Large intestine (tissue), 3 donors: ENCODE measurements around the gene TAF13. TPM values are rescaled to one million over a fixed set of nuclear protein-coding genes. Genes with fewer than 3 reads are reported as not detected.
"Not testable (repeated sequence)": the region's sequence is repeated elsewhere in the genome, so short reads cannot be mapped to it uniquely, and the experiment has no call there.

Experiments used
- DNase-seq, 2 donors: peaks; one replicate each; pipeline versions ENCODE4 v3.0.0 to v3.0.0-alpha.2; 2013
- H3K27ac ChIP-seq: one replicate; pipeline ENCODE4 v1.5.1; 2013; ENCODE audit warnings: low read length
- H3K27me3 ChIP-seq: 2 replicates; pipeline ENCODE4 v1.6.1; 2013; ENCODE audit warnings: low read length; ENCODE audit not compliant: control insufficient read depth, insufficient read depth
- H3K36me3 ChIP-seq: 2 replicates; pipeline ENCODE4 v1.6.1; 2013; ENCODE audit warnings: low read length; ENCODE audit not compliant: control insufficient read depth, insufficient read depth
- H3K4me1 ChIP-seq: one replicate; pipeline ENCODE4 v1.6.1; 2013; ENCODE audit warnings: low read length; ENCODE audit not compliant: control insufficient read depth, insufficient read depth
- H3K4me3 ChIP-seq: one replicate; pipeline ENCODE4 v1.5.1; 2013; ENCODE audit warnings: low read length
- H3K9me3 ChIP-seq: one replicate; pipeline ENCODE4 v1.6.1; 2013; ENCODE audit warnings: mild to moderate bottlenecking, low read depth, low read length, moderate library complexity; ENCODE audit not compliant: control insufficient read depth
- WGBS: methylation state at CpG from one replicate; pipeline ENCODE4 v1.1.5; 2013; ENCODE audit warnings: low lambda C conversion rate; ENCODE audit not compliant: insufficient coverage; 5-methylcytosine and 5-hydroxymethylcytosine counted together
- polyA plus RNA-seq: library from polyadenylated mRNA; unstranded; fragments of 120-200 nt; gene quantifications from one replicate; pipeline ENCODE4 v1.2.1, GENCODE V29; 2013

The TAF13 gene
- polyA plus RNA-seq, 1 donor = 43.0 TPM

- Histone ChIP-seq H3K36me3 (peaks cover 3% of the 10 kb centered on the region), H3K4me3 (no peak overlapping the region), H3K27ac (no peak overlapping the region), H3K4me1 (no peaks in the 10 kb centered on the region), H3K27me3 (no peaks in the 10 kb centered on the region), H3K9me3 (no peaks in the 10 kb centered on the region)
- DNase-seq = no peak
- WGBS = 80% methylated on average over 2 of the region's 6 CpGs
These were observed 50.1 kb downstream of the TAF13 start for GRCh38 chr1:109025694-109026093.

DNA sequence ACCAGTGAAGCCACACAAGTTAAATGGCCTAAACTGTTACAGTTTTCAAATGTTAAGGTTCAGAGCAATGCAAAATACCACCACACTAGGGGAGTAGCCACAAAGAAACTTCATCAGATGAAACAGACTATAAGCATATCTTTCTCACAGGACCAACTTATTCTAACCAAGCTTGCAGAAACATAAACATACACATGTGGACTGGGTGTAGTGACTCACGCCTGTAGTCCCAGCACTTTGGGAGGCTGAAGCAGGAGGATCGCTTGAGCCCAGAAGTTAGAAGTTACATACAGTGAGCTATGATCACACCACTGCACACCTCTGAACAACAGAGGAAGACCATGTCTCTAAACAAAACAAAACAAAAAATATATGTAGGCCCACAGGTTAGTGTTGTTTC is 51.2 kb downstream of the TAF13 start:
- peaks cover 3% of the 10 kb centered on the region for H3K36me3 ChIP-seq
- H3K27me3 ChIP-seq = no peaks in the 10 kb centered on the region
- H3K27ac ChIP-seq = no peak overlapping the region
- DNase-seq = no peak
- no peak overlapping the region for H3K4me3 ChIP-seq
- H3K9me3 ChIP-seq = no peaks in the 10 kb centered on the region
- no peaks in the 10 kb centered on the region for H3K4me1 ChIP-seq
- WGBS = 100% methylated on average over 1 of the region's 2 CpGs

DNA sequence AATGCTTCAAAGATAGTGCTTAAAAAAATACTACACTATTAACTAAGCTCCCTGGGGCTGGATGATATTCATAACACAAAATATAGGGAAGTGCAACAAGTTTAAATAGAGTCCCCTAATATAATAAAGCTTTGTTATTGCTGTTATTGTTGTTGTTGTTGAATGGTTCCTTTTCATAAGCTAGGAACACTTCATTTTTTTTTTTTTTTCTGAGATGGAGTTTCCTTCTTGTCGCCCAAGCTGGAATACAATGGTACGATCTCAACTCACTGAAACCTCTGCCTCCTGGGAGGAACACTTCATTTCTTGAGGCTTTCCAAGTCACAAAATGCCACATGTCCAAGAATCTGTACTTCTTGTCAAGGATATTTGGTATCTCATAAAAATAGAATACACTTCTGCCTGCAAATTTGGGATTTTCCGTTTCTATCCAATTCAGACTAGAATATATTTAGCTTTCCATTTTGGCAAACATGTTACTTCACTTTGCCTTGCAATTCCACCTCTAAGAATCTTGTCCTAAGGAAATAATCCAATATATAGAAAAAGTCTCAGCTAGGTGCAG is 55.0 kb downstream of the TAF13 start:
- WGBS = 100% methylated on average over 1 of the region's 3 CpGs
- no peak overlapping the region for H3K4me3 ChIP-seq
- H3K36me3 ChIP-seq = peaks cover 12% of the 10 kb centered on the region
- no peak for DNase-seq
- no peak overlapping the region for H3K27ac ChIP-seq
- peaks cover 4% of the 10 kb centered on the region for H3K9me3 ChIP-seq
- H3K4me1 ChIP-seq = no peaks in the 10 kb centered on the region
- no peaks in the 10 kb centered on the region for H3K27me3 ChIP-seq

DNA sequence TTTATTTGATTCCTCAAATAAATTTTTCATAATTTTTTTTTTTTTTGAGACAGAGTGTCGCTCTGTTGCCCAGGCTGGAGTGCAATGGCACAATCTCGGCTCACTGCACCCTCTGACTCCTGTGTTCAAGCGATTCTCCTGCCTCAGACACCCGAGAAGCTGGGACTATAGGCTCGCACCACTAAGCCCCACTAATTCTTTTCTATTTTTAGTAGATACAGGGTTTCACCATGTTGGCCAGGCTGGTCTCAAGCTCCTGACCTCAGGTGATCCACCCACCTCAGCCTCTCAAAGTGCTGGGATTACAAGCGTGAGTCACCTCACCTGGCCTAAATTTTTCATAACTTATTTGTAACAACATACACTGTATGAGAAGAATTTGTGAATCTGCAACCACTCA is 58.1 kb downstream of the TAF13 start:
- peaks cover 18% of the 10 kb centered on the region for H3K36me3 ChIP-seq
- not testable (repeated sequence) for DNase-seq, H3K27me3 ChIP-seq

GRCh38 chr1:109017134-109017533 is 58.7 kb downstream of the TAF13 start:
- 100% methylated on average over 1 of the region's 1 CpG for WGBS
- Histone ChIP-seq H3K27me3 (no peaks in the 10 kb centered on the region), H3K27ac (no peak overlapping the region), H3K9me3 (peaks cover 4% of the 10 kb centered on the region), H3K4me1 (no peaks in the 10 kb centered on the region), H3K4me3 (no peak overlapping the region), H3K36me3 (peaks cover 21% of the 10 kb centered on the region)
- DNase-seq = no peak

More for the DNA sequence above, 58.1 kb downstream of the TAF13 start:
- not testable (repeated sequence) for H3K4me1 ChIP-seq, H3K4me3 ChIP-seq, H3K9me3 ChIP-seq, H3K27ac ChIP-seq
- no CpG with 5 or more reads among the region's 6 CpGs for WGBS

Other genes with a start within 250 kb of the TAF13 start
- 0.06 TPM for gene AKNAD1, start 218.9 kb downstream of the TAF13 start, polyA plus RNA-seq
- gene GPSM2, start 199.0 kb downstream of the TAF13 start, polyA plus RNA-seq = 15.1 TPM
- 25.5 TPM for gene CLCC1, start 112.5 kb downstream of the TAF13 start, polyA plus RNA-seq
- gene WDR47, start 33.9 kb downstream of the TAF13 start, polyA plus RNA-seq = 8.9 TPM
- gene TMEM167B, start 14.8 kb upstream of the TAF13 start, polyA plus RNA-seq = 31.5 TPM
- 66.0 TPM for gene ELAPOR1, start 38.1 kb upstream of the TAF13 start, polyA plus RNA-seq
- gene SARS1, start 137.9 kb upstream of the TAF13 start, polyA plus RNA-seq = 112 TPM
- 11.3 TPM for gene CELSR2, start 173.5 kb upstream of the TAF13 start, polyA plus RNA-seq
- gene PSRC1, start 207.1 kb upstream of the TAF13 start, polyA plus RNA-seq = 12.9 TPM
- gene MYBPHL, start 231.0 kb upstream of the TAF13 start, polyA plus RNA-seq = 13.8 TPM